ENCODE data around the gene ABCG8.
A peak's percentile ranks its signal among the peaks of the same experiment; 100 is the strongest.

The ABCG8 gene

GRCh38 chr2:43872151-43872550, 33.4 kb downstream of the ABCG8 start:
- DNase-seq (ENCODE audit: low read depth, low spot score), result no peak

GRCh38 chr2:43874776-43875451, 36.1 kb downstream of the ABCG8 start:
- no peak for DNase-seq (ENCODE audit: low read depth, low spot score)

DNA sequence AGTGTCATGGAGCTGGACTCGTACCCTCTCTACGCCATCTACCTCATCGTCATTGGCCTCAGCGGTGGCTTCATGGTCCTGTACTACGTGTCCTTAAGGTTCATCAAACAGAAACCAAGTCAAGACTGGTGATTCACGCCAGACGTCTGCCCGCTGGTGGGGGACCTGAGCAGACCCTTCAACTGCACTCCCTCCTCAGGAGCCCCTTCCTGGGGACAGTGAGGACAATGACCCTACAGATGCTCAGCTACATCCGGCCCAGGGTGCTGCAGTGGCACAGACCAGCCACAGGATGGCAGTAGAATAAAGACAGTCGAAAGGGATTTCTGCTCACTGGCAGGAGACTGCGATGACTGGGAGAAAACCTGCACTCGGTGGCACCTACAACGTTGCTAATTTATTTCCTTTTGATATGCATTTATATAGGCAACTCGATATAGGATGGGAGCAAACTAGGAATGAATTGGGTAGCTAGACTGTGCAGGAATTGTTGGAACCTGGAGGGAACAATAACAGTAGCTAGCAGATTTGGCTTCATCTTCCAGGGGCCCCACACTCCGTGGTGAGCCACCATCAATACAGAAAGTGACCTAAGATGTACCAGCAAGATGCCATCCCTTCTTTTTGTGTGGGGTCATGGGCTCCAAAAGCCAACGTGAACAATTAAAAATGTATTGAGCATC, 39.2 kb downstream of the ABCG8 start:
- no peak for DNase-seq (ENCODE audit: low read depth, low spot score)

DNA sequence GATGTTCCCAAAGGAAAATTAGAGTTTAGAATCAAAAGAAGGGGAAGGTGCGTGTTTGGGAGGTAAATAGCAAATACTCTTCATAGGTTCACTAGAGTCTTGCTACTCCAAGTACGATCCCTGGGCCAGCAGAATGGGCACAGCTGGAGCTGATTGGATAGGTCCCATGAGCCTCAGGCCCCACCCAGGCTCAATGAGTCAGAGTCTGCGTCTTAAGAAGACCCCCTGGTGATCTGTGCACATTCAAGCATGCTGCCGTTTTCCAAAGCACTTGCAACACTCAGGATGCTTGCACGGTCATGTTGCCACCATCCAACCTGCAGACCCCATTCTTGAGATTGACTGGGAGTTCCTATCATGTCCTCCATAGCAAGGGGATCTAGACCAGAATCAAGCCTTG, 40.5 kb downstream of the ABCG8 start:
- no peak for DNase-seq (ENCODE audit: low read depth, low spot score)

- no peak for DNase-seq (ENCODE audit: low read depth, low spot score)
Observed at GRCh38 chr2:43880471-43880870, 41.7 kb downstream of the ABCG8 start.

DNA sequence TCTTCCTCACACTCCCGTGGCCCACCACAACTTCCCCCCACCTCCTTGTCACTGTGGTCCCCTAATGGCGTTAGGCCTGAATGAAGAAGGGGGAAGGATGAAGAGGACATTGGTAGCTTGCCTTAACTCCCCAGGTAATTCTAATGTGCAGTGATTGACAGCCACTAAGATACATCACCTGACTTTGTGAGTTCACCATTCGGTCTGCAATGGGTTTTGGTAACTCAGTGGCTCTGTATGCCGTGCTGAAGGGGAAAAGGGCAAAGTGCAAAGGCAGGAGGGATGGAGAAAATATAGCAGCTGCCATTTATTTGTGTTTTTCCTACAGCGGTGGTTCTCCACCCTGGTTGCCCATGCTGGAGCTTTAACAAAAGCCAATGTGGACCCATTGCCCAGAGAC, 42.2 kb downstream of the ABCG8 start:
- no peak for DNase-seq (ENCODE audit: low read depth, low spot score)

DNA sequence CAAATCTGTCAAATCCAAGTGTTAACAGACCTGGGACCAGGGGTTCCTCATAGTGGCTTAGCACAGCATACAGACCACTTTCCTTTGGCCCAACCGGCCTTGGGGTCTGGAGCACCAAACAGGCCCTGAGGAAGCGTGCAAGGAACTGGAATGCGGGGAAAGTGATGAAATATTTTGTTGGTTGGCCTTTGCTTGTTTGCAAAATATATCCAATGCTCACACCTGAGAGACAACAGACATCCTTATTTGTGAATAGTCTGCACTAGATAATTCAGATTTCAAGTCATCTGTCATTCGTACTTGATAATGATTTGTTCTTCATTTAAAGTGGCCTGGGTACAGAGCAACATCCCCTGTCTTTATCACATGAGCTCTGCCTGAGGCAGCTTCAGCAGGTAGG, 43.5 kb downstream of the ABCG8 start:
- no peak for DNase-seq (ENCODE audit: low read depth, low spot score)

GRCh38 chr2:43884689-43885088, 45.9 kb downstream of the ABCG8 start:
- DNase-seq (ENCODE audit: low read depth, low spot score), result no peak

DNA sequence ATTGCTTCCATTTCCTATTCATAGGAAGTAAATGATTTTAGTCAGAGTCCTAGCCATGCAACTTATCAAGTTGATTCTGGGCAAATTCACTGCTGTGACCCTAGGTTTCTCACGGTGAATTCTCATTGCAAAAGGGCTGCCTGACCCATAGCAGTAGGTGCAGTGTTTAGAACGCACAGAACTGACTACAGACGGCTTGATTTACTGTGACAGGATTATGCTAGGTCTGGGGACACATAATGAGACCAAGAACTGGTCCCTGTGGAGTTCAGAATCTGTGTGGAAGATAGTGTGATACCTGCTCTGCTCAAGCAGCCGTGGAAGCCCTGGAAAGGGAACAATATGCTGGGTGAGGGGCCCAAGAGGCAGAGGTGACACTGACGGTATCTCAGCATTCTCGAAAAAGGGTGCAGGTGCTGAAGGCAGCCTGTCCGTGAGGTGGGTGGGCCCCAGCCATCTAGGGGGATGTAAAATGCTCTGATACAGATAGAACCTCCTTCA, 46.4 kb downstream of the ABCG8 start:
- DNase-seq (ENCODE audit: low read depth, low spot score), result no peak

DNA sequence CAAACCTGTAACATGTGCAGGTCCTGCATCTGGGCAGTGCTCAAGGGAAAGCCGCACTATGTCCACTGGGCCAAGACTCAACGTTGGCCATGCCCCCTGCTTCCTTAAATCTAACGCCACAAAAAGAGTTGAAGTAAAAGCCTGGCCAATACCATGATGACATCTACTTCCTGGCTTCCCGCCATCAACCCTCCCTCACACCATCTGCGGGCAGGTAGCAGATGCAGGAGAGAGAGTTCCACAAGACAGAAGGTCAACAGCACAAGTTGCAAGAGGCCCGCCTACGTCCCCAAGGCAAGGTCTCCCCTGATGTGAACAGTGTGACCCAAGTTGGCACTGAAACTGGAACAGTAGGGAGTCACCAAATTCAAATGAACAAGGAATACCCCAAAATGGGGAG, 48.4 kb downstream of the ABCG8 start:
- DNase-seq (ENCODE audit: low read depth, low spot score), result no peak

DNA sequence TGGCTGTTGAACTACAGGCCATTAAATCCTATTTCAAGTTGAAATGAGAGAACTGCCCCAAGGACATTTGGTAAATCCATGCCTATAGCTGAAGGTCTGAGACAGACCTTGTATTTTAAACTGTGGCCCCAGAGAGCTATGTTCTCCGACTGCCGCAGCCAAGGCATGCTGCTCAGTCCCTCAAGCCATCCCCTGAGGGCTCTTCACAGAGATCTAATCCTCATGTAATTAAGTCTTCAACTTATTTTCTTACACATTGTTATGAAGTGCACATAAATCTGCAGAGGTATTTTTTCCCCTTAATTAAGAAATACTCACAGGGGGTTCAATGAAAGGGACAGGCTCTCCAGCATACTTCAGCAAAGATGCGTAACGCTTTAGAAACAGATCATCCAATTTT, 50.6 kb downstream of the ABCG8 start:
- DNase-seq (ENCODE audit: low read depth, low spot score), result no peak

DNA sequence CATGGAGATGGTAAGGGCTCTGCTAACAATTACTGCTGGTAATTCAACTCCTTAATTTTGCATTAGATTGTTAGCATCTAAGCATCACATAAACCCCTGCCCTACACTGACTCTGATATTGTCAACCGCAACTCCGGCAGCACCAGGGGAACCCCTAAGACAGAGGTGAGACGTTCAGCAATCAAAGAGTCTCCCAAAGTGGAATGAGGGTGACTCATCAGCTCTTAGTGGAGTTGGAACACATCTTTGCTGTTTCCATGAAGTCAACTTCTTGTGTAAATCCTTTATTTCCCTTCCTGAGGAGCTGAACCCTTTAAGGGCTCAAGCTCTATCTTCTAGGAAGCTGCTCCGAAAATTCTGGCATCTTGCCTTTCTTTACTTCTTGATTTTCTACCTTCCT, 52.1 kb downstream of the ABCG8 start:
- no peak for DNase-seq (ENCODE audit: low read depth, low spot score)

DNA sequence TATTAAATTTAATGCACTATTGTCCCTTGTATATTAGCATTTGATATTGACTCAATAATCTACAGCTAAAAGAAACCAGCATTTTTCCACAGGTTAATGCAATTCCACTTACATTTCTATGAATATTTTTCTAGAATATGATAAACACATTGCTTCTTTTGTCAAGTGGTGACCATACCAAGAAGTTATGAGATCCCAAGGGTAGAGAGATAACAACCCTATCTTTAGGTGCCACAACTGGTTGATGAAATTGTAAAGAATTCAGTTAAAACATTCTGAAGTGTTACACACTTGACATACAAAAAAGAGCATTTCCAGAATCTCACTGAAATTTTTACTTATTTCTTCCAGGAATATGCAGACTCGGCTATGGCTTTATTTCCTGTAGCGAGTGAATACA, 56.0 kb downstream of the ABCG8 start:
- no peak for DNase-seq (ENCODE audit: low read depth, low spot score)

DNA sequence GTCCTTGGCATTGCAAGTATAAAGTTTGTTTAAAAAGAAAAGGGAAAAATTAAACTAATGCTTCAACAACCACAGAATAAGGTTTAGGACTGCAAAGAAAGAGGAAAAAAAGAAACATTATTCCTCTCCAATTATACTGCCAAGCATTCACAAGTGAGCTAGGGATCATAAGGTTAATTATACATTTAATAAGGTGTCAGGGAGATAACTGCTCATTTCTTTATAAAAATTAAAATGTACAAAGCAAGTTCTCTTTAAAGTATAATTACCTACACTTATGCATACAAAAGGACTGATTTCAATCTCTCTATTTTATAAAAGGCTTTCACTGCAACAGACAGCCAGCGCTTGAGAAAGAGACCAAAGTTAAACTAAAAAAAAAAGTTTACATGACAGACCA, 58.1 kb downstream of the ABCG8 start:
- DNase-seq (ENCODE audit: low read depth, low spot score), result no peak

- DNase-seq (ENCODE audit: low read depth, low spot score), result no peak
Observed at GRCh38 chr2:43897492-43897891, 58.7 kb downstream of the ABCG8 start.

- peak; percentile 81 for DNase-seq (ENCODE audit: low read depth, low spot score)
Observed at GRCh38 chr2:43898134-43898837, 59.5 kb downstream of the ABCG8 start.

GRCh38 chr2:43898838-43899346, 60.1 kb downstream of the ABCG8 start:
- no peak for DNase-seq (ENCODE audit: low read depth, low spot score)

DNA sequence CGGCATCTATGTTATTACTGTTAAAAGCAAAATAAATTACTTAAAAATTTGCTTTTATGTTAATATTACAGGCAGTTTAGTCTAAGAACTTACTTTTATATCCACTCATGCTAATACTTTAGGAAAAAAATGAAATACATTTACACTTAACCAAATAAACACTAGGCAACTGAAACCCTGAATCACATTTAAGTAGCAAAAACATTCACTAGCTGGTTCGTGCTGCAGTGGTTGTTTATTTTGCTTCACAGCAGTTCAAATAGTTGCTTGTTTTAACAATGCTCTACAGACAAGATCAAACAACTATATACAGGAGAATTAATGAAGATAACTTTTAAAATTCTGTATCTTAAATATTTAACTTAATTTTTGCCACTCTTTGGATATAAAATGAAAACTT, 60.8 kb downstream of the ABCG8 start:
- no peak for DNase-seq (ENCODE audit: low read depth, low spot score)

- DNase-seq (ENCODE audit: low read depth, low spot score), result no peak
Observed at GRCh38 chr2:43905371-43905803, 66.6 kb downstream of the ABCG8 start.

DNA sequence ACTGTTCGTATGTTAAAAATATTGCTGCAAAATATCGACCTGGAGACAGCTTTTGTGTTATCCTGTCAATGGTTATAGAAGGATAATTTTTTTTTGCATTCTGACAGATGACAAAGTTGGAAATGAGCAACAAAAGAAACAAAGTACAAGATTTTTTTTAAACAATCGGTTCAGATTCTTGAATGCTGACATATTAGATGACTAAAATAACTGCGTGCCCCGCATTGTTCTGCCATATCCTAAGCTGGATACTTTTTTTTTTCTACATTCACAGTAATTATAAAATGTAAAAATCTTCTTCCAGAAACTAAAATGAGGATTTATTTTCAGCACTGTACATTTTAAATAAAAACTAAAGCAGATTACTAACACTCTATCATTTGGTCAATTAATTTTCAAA, 67.1 kb downstream of the ABCG8 start:
- DNase-seq (ENCODE audit: low read depth, low spot score), result no peak

GRCh38 chr2:43906448-43907109, 67.8 kb downstream of the ABCG8 start:
- no peak for DNase-seq (ENCODE audit: low read depth, low spot score)

All from smooth muscle cell of the brain vasculature (primary cell).